Right ventricle myocardium inferior (tissue), 1 donor: ENCODE results near the gene OR52H1. TPM values are rescaled to one million over a fixed set of nuclear protein-coding genes. Genes with fewer than 3 reads are reported as not detected.

Source experiments
- ATAC-seq: fragments of 200-7000 bp; cut with Tn5 transposase; one replicate; pipeline ENCODE4 v1.9.1; 2020; ENCODE audit warnings: mild to moderate bottlenecking, moderate library complexity
- DNase-seq: peaks from one replicate; pipeline ENCODE4 v3.0.0; 2021; ENCODE audit errors: missing footprints
- intact Hi-C: fragments of 100-400 bp; cut with DNase I; formaldehyde crosslinking; loops from one replicate; pipeline ENCODE4 v1.11.0; 2022
- total RNA-seq: library from RNA; stranded (reverse); fragmentation: NEBNext Ultra II Directional; extraction: Animal tissue kit (Norgen Biotek cat#: 25700); gene quantifications from one replicate; pipeline ENCODE4 v1.2.1, GENCODE V29; 2021
- donor health status: DM: no; HTN: yes; CAD: no; lungs with severe emphysema.

The OR52H1 gene
- total RNA-seq, 1 donor from 2014 or later = not detected

DNA sequence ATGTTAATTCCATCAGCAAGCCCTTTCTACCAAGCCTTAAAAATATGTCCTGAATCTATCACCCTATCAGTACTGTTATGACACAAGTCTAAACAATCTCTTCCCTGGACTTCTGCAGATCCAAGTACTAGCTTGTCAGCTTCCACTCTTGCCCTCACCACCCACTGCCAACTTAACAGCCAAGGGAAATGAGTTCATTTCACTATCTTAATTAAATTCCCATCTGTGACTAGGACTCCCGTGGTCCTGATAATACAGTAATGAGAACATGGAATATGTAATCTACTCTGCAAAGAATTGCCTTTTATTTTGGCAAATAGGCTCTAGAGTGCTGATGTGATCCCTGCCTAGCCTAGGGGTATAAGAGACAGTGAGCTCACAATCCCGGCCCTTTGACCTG lies 48.7 kb downstream of the OR52H1 start:
- ATAC-seq = no peak
- DNase-seq = no peak
- intact Hi-C loops = no loop called here

Other genes starting within 250 kb of the OR52H1 start
- not detected for gene OR51B4, start 246.6 kb downstream of the OR52H1 start, total RNA-seq
- gene OR51B2, start 224.2 kb downstream of the OR52H1 start, total RNA-seq = not detected
- gene OR51B5, start 205.0 kb downstream of the OR52H1 start, total RNA-seq = not detected
- not detected for gene OR51B6, start 197.0 kb downstream of the OR52H1 start, total RNA-seq
- not detected for gene OR51M1, start 164.7 kb downstream of the OR52H1 start, total RNA-seq
- gene OR51Q1, start 126.4 kb downstream of the OR52H1 start, total RNA-seq = not detected
- gene OR51I1, start 107.0 kb downstream of the OR52H1 start, total RNA-seq = not detected
- not detected for gene OR51I2, start 99.2 kb downstream of the OR52H1 start, total RNA-seq
- not detected for gene OR52D1, start 59.9 kb downstream of the OR52H1 start, total RNA-seq
- not detected for gene UBQLN3, start 38.6 kb downstream of the OR52H1 start, total RNA-seq
- gene UBQLNL, start 31.8 kb downstream of the OR52H1 start, total RNA-seq = 0.24 TPM
- not detected for gene OR52B6, start 32.3 kb upstream of the OR52H1 start, total RNA-seq
- gene TRIM6, start 48.1 kb upstream of the OR52H1 start, total RNA-seq = 0.84 TPM
- gene TRIM34, start 76.5 kb upstream of the OR52H1 start, total RNA-seq = 2.8 TPM
- 9.8 TPM for gene TRIM5, start 136.5 kb upstream of the OR52H1 start, total RNA-seq
- 22.4 TPM for gene TRIM22, start 141.2 kb upstream of the OR52H1 start, total RNA-seq
- not detected for gene OR56B1, start 187.9 kb upstream of the OR52H1 start, total RNA-seq
- gene OR52N4, start 205.7 kb upstream of the OR52H1 start, total RNA-seq = not detected
- gene OR52N5, start 234.8 kb upstream of the OR52H1 start, total RNA-seq = not detected
- gene OR52N1, start 242.7 kb upstream of the OR52H1 start, total RNA-seq = not detected